GM12878 (cell line): ENCODE data around the gene CFAP157. TPM values are rescaled to one million over a fixed set of nuclear protein-coding genes. Genes with fewer than 3 reads are reported as not detected.

ENCODE experiments used
- ATAC-seq: fragments of 200-7000 bp; cut with Tn5 transposase; 3 replicates; pipeline ENCODE4 v1.9.1; 2020; ENCODE audit warnings: mild to moderate bottlenecking, moderate library complexity
- BruUV-seq: library from RNA; stranded (reverse); fragments of 400-500 nt; replicated peaks from 2 replicates; lab custom pipeline; 2021; lab: Mats Ljungman, UMichigan
- CTCF ChIA-PET: fragments of 300-600 bp; sonication (Branson Sonifier 250); formaldehyde crosslinking; extraction: SDS; loops from one replicate; lab custom pipeline; 2021; ENCODE audit warnings: inconsistent platforms; lab: Yijun Ruan, JAX
- POLR2A ChIA-PET: fragments of 350-600 bp; formaldehyde crosslinking; extraction: SDS; loops from one replicate; lab custom pipeline; 2021; ENCODE audit warnings: inconsistent platforms; lab: Charles Lee
- RAD21 ChIA-PET: fragments of 300-600 bp; sonication (Branson Sonifier 250); formaldehyde crosslinking; loops from one replicate; lab custom pipeline; 2023; ENCODE audit warnings: antibody characterized with exemption; ENCODE audit not compliant: unreplicated experiment; lab: Charles Lee
- SMC1A ChIA-PET: fragments of 300-600 bp; sonication (Branson Sonifier 250); formaldehyde crosslinking; loops from one replicate; lab custom pipeline; 2023; ENCODE audit not compliant: unreplicated experiment, uncharacterized antibody; lab: Charles Lee
- DNase-seq: peaks from one replicate; pipeline ENCODE4 v3.0.0-alpha.2; 2011; ENCODE audit warnings: low read depth, low spot score
- FAIRE-seq: peaks from 3 replicates; lab custom pipeline; 2011; peaks lifted over from hg19 to GRCh38; lab: Jason Lieb, UNC
- H2AFZ ChIP-seq: 2 replicates; pipeline ENCODE4 v1.6.0; 2011; ENCODE audit warnings: low read depth, low read length, control low read depth; ENCODE audit not compliant: control insufficient read depth
- H3K27ac ChIP-seq: 2 replicates; pipeline ENCODE4 v1.5.1; 2011; ENCODE audit warnings: control low read depth; ENCODE audit not compliant: control insufficient read depth, insufficient read depth
- H3K27me3 ChIP-seq, 2 experiments: replicated peaks in 1 of 2; 2 replicates each; pipeline versions ENCODE4 v1.6.0 to v1.6.1; 2011; ENCODE audit warnings: low read length in 1 of 2; ENCODE audit not compliant: control insufficient read depth in 2 of 2, insufficient read depth in 2 of 2
- H3K36me3 ChIP-seq, 2 experiments: 2 replicates each; pipeline ENCODE4 v1.5.1; 2011; ENCODE audit warnings: low read length in 1 of 2; ENCODE audit not compliant: control insufficient read depth in 2 of 2, insufficient read depth in 2 of 2
- H3K4me1 ChIP-seq: 2 replicates; pipeline ENCODE4 v1.6.1; 2011; ENCODE audit warnings: mild to moderate bottlenecking, low read length, moderate library complexity, mixed read lengths; ENCODE audit not compliant: control insufficient read depth, insufficient read depth
- H3K4me2 ChIP-seq: 2 replicates; pipeline ENCODE4 v1.6.0; 2011; ENCODE audit warnings: control low read depth; ENCODE audit not compliant: control insufficient read depth, insufficient read depth
- H3K4me3 ChIP-seq: fragments of 200-600 bp; sonication (generic); 2 replicates; pipeline ENCODE4 v1.5.1; 2016
- H3K79me2 ChIP-seq: 2 replicates; pipeline ENCODE4 v1.6.0; 2011; ENCODE audit warnings: low read length; ENCODE audit not compliant: control insufficient read depth, insufficient read depth
- H3K9ac ChIP-seq: 2 replicates; pipeline ENCODE4 v1.8.0; 2011; ENCODE audit warnings: low read length, control low read depth, mixed read lengths; ENCODE audit not compliant: control insufficient read depth, insufficient read depth
- H3K9me3 ChIP-seq: replicated peaks from 3 replicates; pipeline ENCODE4 v1.5.1; 2011; ENCODE audit warnings: mild to moderate bottlenecking, low read length; ENCODE audit not compliant: control insufficient read depth, insufficient read depth
- H4K20me1 ChIP-seq: 2 replicates; pipeline ENCODE4 v1.6.0; 2011; ENCODE audit not compliant: control insufficient read depth, insufficient read depth
- ATF2 ChIP-seq: IDR thresholded peaks from 2 replicates; pipeline ENCODE4 v1.6.1; 2012; ENCODE audit warnings: low read length, inconsistent platforms
- CBFB ChIP-seq: IDR thresholded peaks from 2 replicates; pipeline ENCODE4 v1.6.1; 2016; ENCODE audit warnings: antibody characterized with exemption, low read depth
- ESRRA ChIP-seq: IDR thresholded peaks from 2 replicates; pipeline ENCODE4 v1.6.1; 2012; ENCODE audit warnings: mild to moderate bottlenecking, low read length, improper control_type of control experiment
- EZH2 ChIP-seq: IDR thresholded peaks from 2 replicates; pipeline ENCODE4 v1.6.1; 2012; ENCODE audit warnings: low read depth, mild to moderate bottlenecking, control low read depth, inconsistent platforms, low read length, borderline replicate concordance; ENCODE audit not compliant: control insufficient read depth
- GATAD2B ChIP-seq: fragments of 450-650 bp; conservative IDR thresholded peaks from 2 replicates; pipeline ENCODE4 v1.6.1; 2017; ENCODE audit warnings: low read depth, mild to moderate bottlenecking, moderate library complexity
- IKZF2 ChIP-seq, 2 experiments: fragments of 450-650 bp; IDR thresholded peaks; 2 replicates each; pipeline ENCODE4 v1.6.1; 2017; ENCODE audit warnings: mild to moderate bottlenecking in 2 of 2, moderate library complexity in 2 of 2
- MTA2 ChIP-seq: fragments of 450-650 bp; IDR thresholded peaks from 2 replicates; pipeline ENCODE4 v1.6.1; 2016; ENCODE audit warnings: low read depth, mild to moderate bottlenecking, moderate library complexity
- MTA3 ChIP-seq: IDR thresholded peaks from 2 replicates; pipeline ENCODE4 v1.6.1; 2012; ENCODE audit warnings: low read length, inconsistent platforms, borderline replicate concordance
- NBN ChIP-seq: fragments of 450-650 bp; IDR thresholded peaks from 2 replicates; pipeline ENCODE4 v1.6.1; 2016
- RELA ChIP-seq: fragments of 450-650 bp; IDR thresholded peaks from 2 replicates; pipeline ENCODE4 v1.8.0; 2014; ENCODE audit warnings: borderline replicate concordance; ENCODE audit not compliant: partially characterized antibody
- SMC3 ChIP-seq: IDR thresholded peaks from 2 replicates; pipeline ENCODE4 v1.6.1; 2011; ENCODE audit warnings: low read length, improper control_type of control experiment, borderline replicate concordance
- STAT3 ChIP-seq: IDR thresholded peaks from 2 replicates; pipeline ENCODE4 v1.6.1; 2011; ENCODE audit warnings: low read depth, low read length, improper control_type of control experiment
- ZBTB4 ChIP-seq: fragments of 450-650 bp; formaldehyde crosslinking; IDR thresholded peaks from 2 replicates; pipeline ENCODE4 v1.4.0; 2022; ENCODE audit warnings: mild to moderate bottlenecking, moderate library complexity
- WGBS: methylation state at CpG from one replicate; pipeline ENCODE4 v1.1.6; 2016; ENCODE audit warnings: low lambda C conversion rate; ENCODE audit not compliant: insufficient replicate concordance, insufficient coverage; ENCODE audit errors: missing lambda C conversion rate; 5-methylcytosine and 5-hydroxymethylcytosine counted together
- in situ Hi-C: fragments of 300-500 bp; cut with MboI; formaldehyde crosslinking; loops from 9 replicates; pipeline ENCODE4 v1.14.3; 2018; ENCODE audit warnings: mixed read lengths
- intact Hi-C: fragments of 100-400 bp; cut with micrococcal nuclease; formaldehyde crosslinking; loops from one replicate; pipeline ENCODE4 v1.14.2; 2022; ENCODE audit not compliant: unreplicated experiment
- polyA plus RNA-seq, 11 experiments: library from polyadenylated mRNA; depleted of rRNA in 4 of 11; unstranded in 6 of 11; stranded (reverse) in 5 of 11; fragments of >200 nt; fragmentation: Nextera tagmentation in 4 of 11; fragmentation: Illumina TruSeq in 1 of 11; extraction: Ambion mirVana in 4 of 11; extraction: Trizol in 1 of 11; gene quantifications; 1 replicate in 1 of 11; 2 replicates in 10 of 11; pipeline versions ENCODE4 v1.2.1 to v1.2.3, GENCODE V29; 2011 to 2016; ENCODE audit warnings: inconsistent platforms in 2 of 11, missing spikeins in 2 of 11, low read depth in 1 of 11
- total RNA-seq, 4 experiments: library from RNA; depleted of rRNA in 3 of 4; stranded (reverse); fragments of >200 nt in 3 of 4; fragmentation: Illumina TruSeq in 1 of 4; extraction: Trizol in 1 of 4; gene quantifications; 2 replicates each; pipeline versions ENCODE4 v1.2.1 to v1.2.3, GENCODE V29; 2013 to 2021

Gene CFAP157
- total and polyA plus RNA-seq, 10 of the 15 experiments (the other 5 are each of a cell fraction or from before 2014, with no cell fraction given), result 0.08 to 0.72 TPM; not detected in 8

- TF ChIP-seq ZBTB4 (CRISPR knock-in tag), result no peak
- no peak for TF ChIP-seq EZH2
- no peak for TF ChIP-seq MTA2
These were observed 24.1 kb downstream of the CFAP157 start (continued) for GRCh38 chr9:127730799-127731410.

GRCh38 chr9:127731938-127732337 is 25.1 kb downstream of the CFAP157 start:
- POLR2A ChIA-PET, result no interaction called here
- CTCF ChIA-PET, result interaction anchor here (2.6 kb wide), 1 partner anchor 142 kb away, joined by 6 read pairs; no protein-coding TSS in a partner anchor
- FAIRE-seq (no peak), DNase-seq (no peak), ATAC-seq (no peak)
- H4K20me1 ChIP-seq, result no peaks in the 10 kb centered on the region
- RAD21 ChIA-PET, result no interaction called here
- no peak overlapping the region for H2AFZ ChIP-seq
- in situ Hi-C loops (loop anchor here (5.0 kb wide), 2 partner anchors 140 to 230 kb away; no protein-coding TSS in a partner anchor), intact Hi-C loops (no loop called here)
- SMC1A ChIA-PET, result interaction anchor here (0.6 kb wide), 1 partner anchor 586 kb away, joined by 3 read pairs; no protein-coding TSS in a partner anchor
- H3K27me3 ChIP-seq, result no peaks in the 10 kb centered on the region
- no peak overlapping the region for H3K4me3 ChIP-seq
- H3K9me3 ChIP-seq, result no peaks in the 10 kb centered on the region
- no peak overlapping the region for H3K4me2 ChIP-seq
- H3K9ac ChIP-seq, result no peak overlapping the region
- no peaks in the 10 kb centered on the region for H3K36me3 ChIP-seq
- no peak overlapping the region for H3K27ac ChIP-seq
- no peaks in the 10 kb centered on the region for H3K79me2 ChIP-seq
- peaks cover 6% of the 10 kb centered on the region for H3K4me1 ChIP-seq
- no TSS peak for BruUV-seq
- 85% methylated on average over 16 of the region's 16 CpGs for WGBS
- TF ChIP-seq STAT3 (no peak), SMC3 (no peak), NBN (no peak), ESRRA (no peak), RELA (no peak), IKZF2 (IDR thresholded peaks at IDR 0.05) (no peak), CBFB (no peak), GATAD2B (no peak), MTA3 (no peak), ATF2 (no peak)
- TF ChIP-seq, all 136 proteins: peak for 0
